ENCODE results near the gene PRKCQ. TPM values are rescaled to one million over a fixed set of nuclear protein-coding genes. Genes with fewer than 3 reads are reported as not detected.
"Not testable (repeated sequence)": the region's sequence is repeated elsewhere in the genome, so short reads cannot be mapped to it uniquely, and the experiment has no call there.

The PRKCQ gene
- total RNA-seq, 1 donor from 2014 or later: 0.16 TPM

DNA sequence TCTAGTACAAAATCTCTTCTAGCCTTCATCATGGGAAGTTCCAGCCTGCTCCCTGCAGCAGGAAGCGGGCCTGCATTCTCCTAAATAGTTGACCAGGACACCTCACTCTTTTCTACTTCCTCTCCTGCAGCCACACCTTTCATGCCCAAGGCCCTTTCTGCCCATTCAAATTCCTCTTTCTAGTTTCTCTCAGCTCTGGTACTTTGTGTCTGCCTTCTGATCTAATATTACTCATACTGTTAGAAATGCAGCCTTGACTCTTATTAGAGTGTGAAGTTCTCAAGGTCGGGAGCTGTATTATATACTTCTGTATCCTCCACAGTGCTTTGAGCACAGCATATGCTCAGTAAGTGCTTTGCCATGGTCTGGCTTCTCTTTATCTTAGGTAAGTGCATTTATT, 103.1 kb downstream of the PRKCQ start:
- intact Hi-C loops (cut with DNase I): no loop called here
- DNase-seq (ENCODE audit: missing footprints) (no peak), ATAC-seq (no peak)

DNA sequence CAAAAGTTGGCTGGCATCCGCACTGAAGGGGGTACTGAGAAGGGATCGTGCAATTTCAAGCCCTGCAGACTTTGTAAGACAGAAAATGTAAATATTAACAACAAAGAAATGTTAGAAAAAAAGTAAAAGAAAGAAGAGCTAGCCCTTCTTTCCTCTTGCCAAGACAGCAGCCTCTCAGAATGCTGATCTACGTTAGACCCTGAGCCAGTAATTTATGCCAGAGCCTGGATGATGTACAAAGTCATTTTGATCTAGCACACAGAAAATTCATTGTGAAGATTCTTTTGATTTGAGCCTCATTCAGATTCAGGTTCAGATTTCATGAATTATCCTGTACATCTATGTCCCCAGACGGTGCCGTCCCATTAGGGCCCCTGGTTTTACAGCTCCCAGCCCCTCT, 105.2 kb downstream of the PRKCQ start:
- no peak for ATAC-seq
- DNase-seq (ENCODE audit: missing footprints): no peak
- intact Hi-C loops (cut with DNase I): no loop called here

DNA sequence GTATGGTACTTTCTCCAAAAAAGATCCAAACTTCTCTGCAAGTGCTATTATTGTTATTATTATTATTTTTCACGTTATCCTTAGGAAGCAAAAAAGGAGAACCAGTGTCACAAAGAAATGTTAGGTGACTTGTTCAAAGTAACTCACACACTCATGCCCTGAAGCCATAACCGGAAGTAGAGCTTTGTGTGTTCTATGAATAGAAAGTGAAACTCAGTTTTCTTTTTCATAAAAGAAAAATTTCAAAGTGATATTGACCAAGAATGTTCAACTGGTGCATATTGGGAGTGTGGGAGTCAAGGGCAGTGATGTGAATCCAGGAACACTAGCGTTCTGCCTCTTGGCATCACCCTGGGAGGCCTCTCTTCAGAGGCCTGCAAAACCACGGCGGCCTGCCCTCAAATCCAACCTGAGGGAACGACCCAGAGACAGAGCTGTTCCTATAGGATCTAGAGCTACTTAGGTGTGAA, 106.1 kb downstream of the PRKCQ start:
- intact Hi-C loops (cut with DNase I): no loop called here
- no peak for DNase-seq (ENCODE audit: missing footprints)
- no peak for ATAC-seq

DNA sequence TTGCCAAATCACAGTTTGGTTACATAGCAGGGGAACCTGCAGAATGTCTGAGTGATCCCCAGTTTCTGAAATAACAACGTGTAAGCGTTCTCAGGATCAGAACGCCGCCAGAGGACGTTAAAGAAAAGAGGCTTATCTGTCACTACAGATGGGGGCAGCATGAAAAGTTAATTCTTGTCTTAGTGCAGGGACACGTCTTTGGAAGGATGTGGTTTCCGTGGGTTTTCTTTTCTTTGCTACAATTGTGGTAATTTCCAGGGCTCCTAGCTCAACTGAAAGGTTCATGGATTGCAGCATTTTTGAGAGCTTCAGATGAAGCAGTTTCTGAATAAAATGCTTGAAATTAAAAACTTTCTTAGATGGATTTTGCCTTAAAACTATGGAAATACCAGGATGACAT, 106.6 kb downstream of the PRKCQ start:
- DNase-seq (ENCODE audit: missing footprints) (no peak), ATAC-seq (no peak)
- intact Hi-C loops (cut with DNase I): no loop called here

DNA sequence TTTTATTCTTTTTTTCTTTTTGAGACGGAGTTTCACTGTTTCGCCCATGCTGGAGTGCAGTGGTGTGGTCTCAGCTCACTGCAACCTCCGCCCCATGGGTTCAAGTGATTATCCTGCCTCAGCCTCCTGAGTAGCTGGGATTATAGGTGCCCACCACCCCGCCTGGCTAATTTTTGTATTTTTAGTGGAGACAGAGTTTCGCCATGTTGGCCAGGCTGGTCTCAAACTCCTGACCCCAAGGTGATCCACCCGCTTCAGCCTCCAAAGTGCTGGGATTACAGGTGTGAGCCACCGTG, 107.4 kb downstream of the PRKCQ start:
- ATAC-seq; DNase-seq (ENCODE audit: missing footprints); intact Hi-C loops (cut with DNase I): not testable (repeated sequence)

DNA sequence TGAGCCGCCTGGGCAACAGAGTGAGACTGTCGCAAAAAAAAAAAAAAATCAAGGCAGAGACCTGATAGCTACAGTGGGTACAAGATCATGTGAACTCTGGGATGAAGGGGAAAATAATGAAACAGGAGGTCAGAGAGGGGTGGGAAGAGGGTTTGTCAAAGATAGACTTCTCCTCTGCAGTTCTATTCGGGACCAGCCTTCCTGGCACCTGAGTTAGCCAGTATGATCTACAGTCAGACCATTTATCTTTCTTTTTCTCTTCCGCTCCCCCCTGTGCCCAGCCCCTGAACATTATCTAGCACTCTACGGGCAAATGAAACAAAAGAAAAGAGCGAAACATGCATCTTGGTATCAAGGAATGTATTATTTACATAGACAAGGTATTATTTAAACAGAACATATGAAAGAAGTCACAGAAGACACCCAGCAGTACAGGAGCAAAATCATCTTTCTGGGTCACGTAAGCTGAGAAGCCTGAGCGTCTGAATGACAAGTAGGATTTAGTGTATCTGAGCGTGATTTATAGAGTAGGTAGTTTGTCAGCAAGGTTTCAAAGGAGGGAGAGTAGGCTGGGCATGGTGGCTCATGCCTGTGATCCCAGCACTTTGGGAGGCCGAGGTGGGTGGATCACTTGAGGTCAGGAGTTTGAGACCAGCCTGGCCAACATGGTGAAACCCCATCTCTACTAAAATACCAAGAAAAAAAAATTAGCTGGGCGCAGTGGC, 109.0 kb downstream of the PRKCQ start:
- intact Hi-C loops (cut with DNase I): no loop called here
- no peak for ATAC-seq
- DNase-seq (ENCODE audit: missing footprints): no peak

DNA sequence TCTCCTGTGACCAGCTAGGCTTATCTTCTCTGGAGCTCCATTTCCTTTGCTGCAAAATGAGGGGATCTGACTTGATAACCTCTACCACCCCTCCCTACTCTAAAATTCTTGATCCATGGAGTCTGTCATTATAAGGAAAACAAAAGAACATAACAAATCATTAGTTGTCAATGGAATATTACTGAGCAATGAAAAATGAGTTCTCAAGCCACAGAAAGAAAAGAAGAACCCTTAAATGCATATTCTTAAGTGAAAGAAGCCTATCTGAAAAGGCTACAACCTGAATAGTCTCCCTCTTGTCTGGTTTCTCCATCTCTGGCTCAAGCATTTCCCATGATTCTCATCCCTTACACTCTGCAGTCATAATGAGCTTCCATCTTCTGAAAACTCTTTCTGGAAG, 110.4 kb downstream of the PRKCQ start:
- ATAC-seq: no peak
- intact Hi-C loops (cut with DNase I): no loop called here
- DNase-seq (ENCODE audit: missing footprints): no peak

DNA sequence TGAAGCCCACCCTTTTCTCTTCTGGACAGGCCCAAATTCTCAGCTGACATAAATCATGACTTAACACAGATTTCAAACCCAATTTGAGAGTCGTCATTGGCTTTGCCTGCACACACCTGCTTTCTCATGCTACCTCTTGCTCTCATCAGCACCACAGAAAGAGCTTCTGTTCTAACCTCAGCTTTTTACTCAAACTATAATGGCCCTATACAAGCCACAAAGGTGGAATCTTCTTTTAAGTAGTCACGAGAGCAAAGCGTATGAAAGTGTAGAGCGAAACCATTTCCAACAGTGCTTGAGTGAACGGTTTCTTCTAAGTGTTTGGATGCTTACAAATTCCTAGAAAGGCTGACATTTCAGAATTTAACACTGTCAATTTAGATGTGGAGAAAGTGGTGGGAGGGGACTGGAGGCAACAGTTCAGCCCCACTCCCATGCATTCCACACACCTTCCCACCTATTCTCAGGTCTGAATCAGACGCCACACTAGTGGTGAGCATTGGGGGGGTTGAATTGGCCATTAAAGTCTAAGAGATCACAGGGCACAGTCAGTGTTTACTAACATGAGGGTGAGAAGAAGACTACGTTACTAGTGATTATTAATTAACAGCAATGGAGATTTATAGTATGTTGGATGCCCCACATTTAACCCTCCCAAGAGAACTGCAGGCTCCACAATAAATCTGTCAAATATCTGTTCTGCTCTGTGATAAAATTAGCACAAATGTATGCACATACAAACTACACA, 114.0 kb downstream of the PRKCQ start:
- intact Hi-C loops (cut with DNase I): no loop called here
- no peak for ATAC-seq

DNA sequence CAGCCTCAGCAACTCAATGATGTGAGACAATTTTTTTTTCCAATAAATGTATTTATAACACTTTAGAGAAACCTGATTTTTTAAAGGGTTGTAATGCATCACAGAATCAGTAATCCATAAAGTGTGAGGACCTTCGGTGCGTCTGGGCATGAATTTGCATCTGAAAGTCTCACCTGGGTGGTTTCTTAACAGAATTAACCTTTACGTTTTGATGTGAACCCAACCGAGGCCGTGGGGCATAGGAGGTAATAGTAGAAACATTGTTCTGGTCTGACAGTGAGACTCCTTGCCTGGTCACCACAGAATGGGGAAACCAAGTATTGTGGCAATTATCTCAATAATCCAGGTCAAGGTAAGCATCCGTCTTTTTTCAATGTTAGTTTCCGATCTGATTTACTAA, 114.6 kb downstream of the PRKCQ start:
- ATAC-seq: no peak
- intact Hi-C loops (cut with DNase I): no loop called here

More for the DNA sequence above, 114.0 kb downstream of the PRKCQ start:
- no peak for DNase-seq (ENCODE audit: missing footprints)

DNA sequence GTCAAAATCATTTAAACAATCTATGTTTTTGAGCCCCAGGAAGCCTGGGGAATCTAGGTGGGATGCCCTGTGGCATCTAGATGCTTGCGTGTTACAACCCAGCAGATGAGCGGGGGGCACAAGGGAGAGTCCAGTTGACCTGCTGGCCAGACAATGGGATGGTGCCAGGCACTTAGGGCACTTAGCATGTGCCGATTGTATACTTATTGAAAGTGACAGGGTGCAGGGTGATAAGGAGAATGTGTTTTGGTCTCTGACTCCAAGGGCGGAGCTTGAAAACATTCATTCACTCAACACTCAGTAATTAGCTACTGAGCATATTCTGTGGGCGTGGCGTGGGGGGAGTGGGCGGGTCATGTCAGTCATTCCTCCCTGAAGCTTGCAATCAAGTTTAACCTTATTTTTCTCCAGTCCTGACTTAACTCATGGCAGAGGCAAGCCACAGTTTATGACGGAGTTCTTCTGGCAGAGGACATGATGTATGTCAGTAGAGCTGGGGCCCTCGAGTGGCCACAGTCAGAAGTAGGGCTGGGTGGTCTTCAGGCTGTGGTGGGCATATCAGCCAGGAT, 115.1 kb downstream of the PRKCQ start:
- DNase-seq (ENCODE audit: missing footprints) (no peak), ATAC-seq (no peak)
- intact Hi-C loops (cut with DNase I): no loop called here

More for the DNA sequence above, 114.6 kb downstream of the PRKCQ start:
- DNase-seq (ENCODE audit: missing footprints): no peak

DNA sequence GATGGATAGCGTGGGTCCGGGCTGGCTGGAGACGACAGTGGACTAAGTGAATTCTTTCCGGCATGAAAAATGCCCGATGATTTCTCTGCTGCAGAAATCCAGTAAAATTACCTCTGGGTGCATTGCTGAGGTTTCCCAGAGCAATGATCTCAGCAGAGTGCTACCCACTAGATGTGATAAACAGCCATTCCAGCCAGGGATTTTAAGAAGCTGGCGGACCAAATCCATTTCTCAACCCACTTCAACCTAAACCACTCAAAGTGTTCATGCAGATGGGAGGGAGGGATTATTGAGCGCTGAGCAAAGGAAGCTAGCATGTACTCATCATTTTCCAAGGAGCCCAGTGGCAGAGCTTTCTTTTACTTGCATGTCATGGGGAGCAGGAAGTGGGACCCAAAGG, 116.7 kb downstream of the PRKCQ start:
- intact Hi-C loops (cut with DNase I): no loop called here
- no peak for DNase-seq (ENCODE audit: missing footprints)
- ATAC-seq: no peak

DNA sequence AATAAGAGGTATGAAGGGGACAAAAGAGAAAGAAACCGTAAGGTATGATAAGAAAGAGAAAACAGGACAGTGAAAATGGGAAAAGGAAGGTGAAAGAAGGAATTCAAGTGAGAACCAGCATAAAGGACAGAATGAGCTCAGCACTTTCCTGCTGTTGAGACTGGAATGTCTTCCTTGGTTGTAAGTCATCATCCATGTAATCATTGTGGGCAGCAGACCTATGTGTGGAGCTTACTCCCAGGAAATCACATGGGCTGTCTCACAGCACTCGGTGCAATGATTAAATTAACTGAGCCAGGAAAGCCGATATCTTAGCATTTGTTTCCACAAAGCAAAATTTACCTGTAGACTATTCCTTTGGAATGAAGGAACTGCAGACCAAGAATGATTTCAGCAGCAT, 118.1 kb downstream of the PRKCQ start:
- intact Hi-C loops (cut with DNase I): no loop called here
- ATAC-seq: no peak
- DNase-seq (ENCODE audit: missing footprints): no peak

DNA sequence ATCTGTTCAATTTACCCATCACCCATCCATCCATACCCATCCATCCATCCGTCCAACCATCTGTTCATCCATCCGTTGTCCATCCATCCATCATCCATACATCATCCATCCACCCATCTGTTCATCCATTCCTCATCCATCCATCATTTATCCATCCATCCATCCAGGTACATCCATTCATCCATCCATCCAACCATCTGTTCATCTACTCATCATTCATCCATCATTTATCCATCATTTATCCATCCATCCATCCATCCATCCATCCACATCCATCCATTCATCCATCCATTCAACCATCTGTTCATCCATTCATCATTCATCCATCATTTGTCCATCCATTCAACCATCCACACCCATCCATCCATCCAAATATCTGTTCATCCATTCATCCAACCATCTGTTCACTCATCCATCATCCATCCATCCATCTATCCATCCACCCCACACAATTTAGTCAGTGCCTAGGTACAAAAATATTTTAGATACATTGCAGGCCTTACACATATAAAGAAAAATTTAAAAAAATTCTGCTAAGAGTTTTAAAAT, 119.1 kb downstream of the PRKCQ start:
- intact Hi-C loops (cut with DNase I): no loop called here
- ATAC-seq (no peak), DNase-seq (ENCODE audit: missing footprints) (no peak)

DNA sequence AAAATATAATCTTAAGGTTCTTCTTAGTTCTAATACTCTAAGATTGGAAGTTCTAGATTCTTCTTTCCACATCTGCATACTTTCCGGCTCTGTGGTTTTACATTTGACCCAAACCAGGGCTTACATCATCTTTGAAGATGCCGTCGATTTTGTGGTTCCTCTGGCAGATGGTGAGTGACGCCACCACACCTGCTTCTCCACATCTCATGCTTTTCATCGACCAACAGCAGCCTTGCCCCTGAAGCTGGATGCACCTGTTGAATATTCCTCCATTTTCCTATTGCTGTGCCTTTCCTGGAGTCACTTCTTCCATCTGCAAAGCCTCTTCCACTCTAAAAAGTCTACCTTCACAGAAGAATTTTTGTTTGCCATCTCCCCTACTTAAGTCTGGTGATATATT, 121.3 kb downstream of the PRKCQ start:
- intact Hi-C loops (cut with DNase I): no loop called here
- ATAC-seq: no peak
- DNase-seq (ENCODE audit: missing footprints): no peak

DNA sequence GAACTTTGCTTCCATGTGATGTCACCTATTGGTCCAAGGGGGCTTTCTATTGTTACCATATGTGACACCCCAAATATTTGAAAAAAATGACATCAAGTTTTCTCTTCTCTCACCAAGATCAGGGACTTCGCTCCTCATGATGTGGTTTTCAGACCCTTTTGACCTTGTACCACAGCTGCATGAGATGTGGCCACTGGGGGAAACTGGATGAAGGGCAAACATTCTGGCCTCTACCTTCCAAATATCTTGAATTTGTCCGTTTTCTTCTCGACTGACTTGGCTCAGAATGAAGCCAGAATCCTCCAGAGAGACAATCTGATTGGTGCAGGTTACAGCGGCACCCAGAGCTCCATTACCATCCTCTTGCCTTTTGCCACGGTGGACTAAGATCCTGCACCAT, 122.7 kb downstream of the PRKCQ start:
- intact Hi-C loops (cut with DNase I): no loop called here
- no peak for ATAC-seq

DNA sequence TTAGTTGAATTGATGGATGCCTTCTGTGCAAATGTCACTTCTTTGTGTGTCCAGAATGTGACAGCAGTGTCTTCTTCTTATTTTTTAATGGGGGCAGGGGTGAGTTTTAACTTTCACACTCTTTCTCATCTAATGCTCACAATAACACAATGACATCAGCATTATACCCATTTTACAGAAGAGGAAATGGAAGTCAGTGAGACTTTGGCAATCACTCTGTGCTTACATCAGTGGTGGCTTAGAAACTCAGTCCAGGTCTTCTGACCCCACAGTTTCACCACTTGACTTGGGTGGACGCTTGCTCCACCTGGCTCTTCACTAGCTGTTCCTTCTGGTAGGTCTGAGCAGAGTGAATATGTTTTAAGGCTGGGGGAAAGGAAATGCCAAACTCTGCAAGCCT, 124.0 kb downstream of the PRKCQ start:
- intact Hi-C loops (cut with DNase I): no loop called here
- DNase-seq (ENCODE audit: missing footprints): no peak

More for the DNA sequence above, 122.7 kb downstream of the PRKCQ start:
- no peak for DNase-seq (ENCODE audit: missing footprints)

DNA sequence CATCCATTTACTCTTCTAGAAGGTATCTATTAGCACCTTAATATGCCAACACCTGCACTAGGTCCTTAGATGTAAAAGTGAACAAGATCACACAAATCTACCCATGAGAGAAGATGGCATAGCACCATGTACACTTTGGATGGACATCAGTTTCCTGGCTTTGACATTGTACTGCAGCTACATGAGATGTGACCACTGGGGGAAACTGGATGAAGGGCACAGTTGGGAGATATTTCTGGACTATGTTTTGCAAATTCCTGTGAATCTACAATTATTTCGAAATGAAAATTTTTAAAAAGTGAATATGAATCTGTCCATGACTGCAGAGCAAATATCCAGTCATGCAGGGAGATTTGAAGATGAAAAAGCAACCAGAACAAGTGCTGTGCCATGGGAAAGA, 124.5 kb downstream of the PRKCQ start:
- ATAC-seq: no peak
- no peak for DNase-seq (ENCODE audit: missing footprints)
- intact Hi-C loops (cut with DNase I): no loop called here

More for the DNA sequence above, 124.0 kb downstream of the PRKCQ start:
- no peak for ATAC-seq

DNA sequence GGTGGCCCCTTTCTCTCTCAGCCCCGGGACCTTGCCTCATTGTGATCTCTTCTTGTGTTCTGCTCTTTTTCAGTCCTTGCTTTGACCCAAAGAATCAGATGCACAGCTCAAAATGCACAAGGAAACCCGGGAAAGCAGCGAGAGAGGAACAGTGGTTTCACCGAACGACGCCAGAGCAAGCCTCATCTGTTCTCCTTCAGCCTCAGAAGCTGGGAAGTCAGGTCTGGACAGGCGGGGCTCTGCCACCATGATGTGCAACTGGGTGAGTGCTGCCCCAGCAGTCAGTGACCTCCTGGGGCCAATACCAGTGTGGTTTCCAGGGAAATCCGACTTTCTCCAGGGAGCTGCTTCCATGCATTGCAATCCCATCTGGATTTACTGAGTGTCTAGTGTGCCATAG, 133.4 kb downstream of the PRKCQ start:
- DNase-seq (ENCODE audit: missing footprints): no peak
- intact Hi-C loops (cut with DNase I): no loop called here
- ATAC-seq: no peak

DNA sequence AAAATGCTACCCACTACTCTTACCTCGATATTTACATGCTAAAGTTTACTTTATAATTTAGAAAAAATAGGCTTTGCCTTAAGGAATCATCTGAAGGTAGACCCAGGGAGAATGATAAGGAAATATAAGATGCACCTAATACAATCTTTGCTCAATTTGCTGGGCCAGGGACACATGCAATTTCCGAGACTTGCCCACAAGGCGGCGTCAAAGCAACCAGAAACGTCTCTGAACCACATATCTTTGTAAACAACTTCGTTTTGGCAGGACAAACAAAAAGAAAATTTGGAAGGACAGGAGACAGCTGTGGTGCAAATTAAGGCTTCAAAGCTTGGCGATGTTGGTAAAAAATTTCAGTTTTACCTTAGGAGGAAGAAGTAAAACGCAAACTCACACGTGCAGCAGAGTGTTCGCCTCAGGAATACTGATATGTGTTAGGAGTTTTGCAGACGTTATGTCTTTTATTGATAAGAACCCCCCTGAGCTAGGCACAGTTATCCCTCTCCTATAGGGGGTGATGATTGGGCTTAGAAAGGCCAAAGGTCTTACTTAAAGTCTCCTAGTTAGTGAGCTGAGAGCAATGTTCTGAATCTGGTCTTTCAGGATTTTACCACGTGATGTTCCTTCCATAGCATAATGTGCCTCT, 134.3 kb downstream of the PRKCQ start:
- peak; percentile 73 for DNase-seq (ENCODE audit: missing footprints)

More for the DNA sequence above, 134.3 kb downstream of the PRKCQ start:
- ATAC-seq: no peak
- intact Hi-C loops (cut with DNase I): no loop called here
